K562 (cell line): Measurements from ENCODE around the gene MPDU1. TPM values are rescaled to one million over a fixed set of nuclear protein-coding genes. Genes with fewer than 3 reads are reported as not detected.

Source experiments
- CBFA2T3 ChIP-seq: fragments of 450-650 bp; IDR thresholded peaks from 2 replicates; pipeline ENCODE4 v1.6.1; 2017
- CHAMP1 ChIP-seq: fragments of 450-650 bp; IDR thresholded peaks from 2 replicates; pipeline ENCODE4 v1.6.1; 2016; ENCODE audit warnings: mild to moderate bottlenecking
- ETV6 ChIP-seq, 3 experiments: fragments of 150-350 bp in 1 of 3; sonication (generic) in 1 of 3; formaldehyde crosslinking in 1 of 3; IDR thresholded peaks; 2 replicates each; pipeline versions ENCODE4 v1.6.1 to v1.8.0; 2014 to 2022; ENCODE audit warnings: borderline replicate concordance in 2 of 3, low read depth in 2 of 3, antibody characterized with exemption in 1 of 3, low read length in 1 of 3, mild to moderate bottlenecking in 1 of 3, missing genetic modification reagents in 1 of 3
- KAT2B ChIP-seq: IDR thresholded peaks from one replicate; pipeline ENCODE4 v1.6.1; 2012; ENCODE audit warnings: low read depth, mild to moderate bottlenecking, control low read depth, inconsistent platforms, low read length, moderate library complexity
- KLF16 ChIP-seq: IDR thresholded peaks from 2 replicates; pipeline ENCODE4 v1.6.1; 2016; ENCODE audit warnings: antibody characterized with exemption
- MLLT1 ChIP-seq, 2 experiments: fragments of 450-650 bp; IDR thresholded peaks; 2 replicates each; pipeline ENCODE4 v1.6.1; 2016
- MNT ChIP-seq, 2 experiments: fragments of 450-650 bp; conservative IDR thresholded peaks; 2 replicates each; pipeline ENCODE4 v1.6.1; 2017; ENCODE audit warnings: mild to moderate bottlenecking in 2 of 2, moderate library complexity in 2 of 2
- PHF8 ChIP-seq: fragments of 200-600 bp; sonication (generic); IDR thresholded peaks from 2 replicates; pipeline ENCODE4 v1.6.1; 2012; ENCODE audit warnings: mixed run types, mild to moderate bottlenecking, inconsistent platforms, low read length, moderate library complexity, borderline replicate concordance
- POLR2G ChIP-seq: fragments of 200-400 bp; formaldehyde crosslinking; IDR thresholded peaks from 2 replicates; pipeline ENCODE4 v1.6.1; 2017; ENCODE audit warnings: low read depth, mild to moderate bottlenecking, antibody characterized with exemption, low read length, moderate library complexity
- RBFOX2 ChIP-seq: fragments of 200-400 bp; formaldehyde crosslinking; IDR thresholded peaks from 2 replicates; pipeline ENCODE4 v1.6.1; 2017; ENCODE audit warnings: low read depth, mild to moderate bottlenecking, low read length, moderate library complexity
- SIN3A ChIP-seq, 2 experiments: fragments of 150-350 bp in 1 of 2; IDR thresholded peaks; 2 replicates each; pipeline ENCODE4 v1.6.1; 2011 to 2016; ENCODE audit warnings: borderline replicate concordance in 2 of 2, low read depth in 2 of 2, low read length in 2 of 2, mild to moderate bottlenecking in 2 of 2, moderate library complexity in 2 of 2; ENCODE audit not compliant: control insufficient read depth in 1 of 2
- SMARCC2 ChIP-seq: fragments of 450-650 bp; IDR thresholded peaks from 2 replicates; pipeline ENCODE4 v1.6.1; 2017; ENCODE audit warnings: antibody characterized with exemption, moderate library complexity, mild to moderate bottlenecking, low read depth
- TBL1XR1 ChIP-seq, 2 experiments: IDR thresholded peaks; 2 replicates each; pipeline ENCODE4 v1.6.1; 2012; ENCODE audit warnings: improper control_type of control experiment in 2 of 2, low read length in 2 of 2, mild to moderate bottlenecking in 1 of 2
- ZBTB1 ChIP-seq: sonication (generic); formaldehyde crosslinking; IDR thresholded peaks from 2 replicates; pipeline ENCODE4 v1.8.1; 2023; ENCODE audit warnings: missing genetic modification reagents, low read depth, mild to moderate bottlenecking, borderline replicate concordance
- ZNF121 ChIP-seq: sonication (generic); formaldehyde crosslinking; conservative IDR thresholded peaks from 2 replicates; pipeline ENCODE4 v1.8.0; 2022; ENCODE audit warnings: missing genetic modification reagents
- ZNF124 ChIP-seq: sonication (generic); formaldehyde crosslinking; IDR thresholded peaks from 2 replicates; pipeline ENCODE4 v1.8.1; 2022; ENCODE audit warnings: missing genetic modification reagents
- ZNF212 ChIP-seq: fragments of 450-650 bp; formaldehyde crosslinking; IDR thresholded peaks from 2 replicates; pipeline ENCODE4 v1.4.0; 2020; ENCODE audit warnings: mild to moderate bottlenecking
- polyA plus RNA-seq, 8 experiments: library from polyadenylated mRNA; depleted of rRNA in 4 of 8; stranded (reverse) in 5 of 8; unstranded in 3 of 8; fragments of >200 nt; fragmentation: Nextera tagmentation in 2 of 8; fragmentation: Illumina TruSeq in 1 of 8; extraction: Ambion mirVana in 2 of 8; extraction: Trizol in 1 of 8; gene quantifications; 2 replicates each; pipeline versions ENCODE4 v1.2.1 to v1.2.3, GENCODE V29; 2011 to 2014; ENCODE audit warnings: inconsistent platforms in 1 of 8, missing spikeins in 1 of 8
- total RNA-seq, 7 experiments: library from RNA; depleted of rRNA in 6 of 7; stranded (reverse); fragments of >200 nt in 6 of 7; fragmentation: Illumina TruSeq in 2 of 7; extraction: Trizol in 2 of 7; gene quantifications; 2 replicates each; pipeline versions ENCODE4 v1.2.1 to v1.2.3, GENCODE V29; 2011 to 2021; ENCODE audit warnings: low replicate concordance in 1 of 7

The MPDU1 gene
- total and polyA plus RNA-seq, 9 of the 15 experiments (the other 6 are each of a cell fraction or from before 2014, with no cell fraction given), result 4.9 to 179 (median 77.1) TPM

- TF ChIP-seq MLLT1 (IDR thresholded peaks at IDR 0.05) (no peak), SIN3A (IDR thresholded peaks at IDR 0.05; ENCODE audit: borderline replicate concordance in 2 of 2, control insufficient read depth in 1 of 2, low read depth in 2 of 2, low read length in 2 of 2) (peak in 1 of 2 experiments; percentile 39; a peak in 1 of 4 replicates), CBFA2T3 (peak; percentile 68), SMARCC2 (no peak), ZNF121 (0 out of 2 replicates have a peak, but pooled peaks have one; percentile 9), ZNF124 (CRISPR knock-in tag) (no peak), CHAMP1 (no peak), RBFOX2 (peak; percentile 61), MNT (conservative IDR thresholded peaks at IDR 0.05) (no peak; a peak in 1 of 4 replicates), KLF16 (peak; percentile 75; the same call in 1 of the 2 replicates), PHF8 (peak; percentile 52; the same call in 1 of the 2 replicates), KAT2B (no peak), ZBTB1 (peak; percentile 91; the same call in 1 of the 2 replicates), TBL1XR1 (IDR thresholded peaks at IDR 0.05; ENCODE audit: low read length in 2 of 2) (peak in 1 of 2 experiments; percentile 63; a peak in 1 of 4 replicates), ZNF212 (no peak), POLR2G (peak; percentile 69), ETV6 (IDR thresholded peaks at IDR 0.05; ENCODE audit: borderline replicate concordance in 1 of 2, low read depth in 2 of 2, low read length in 1 of 2) (no peak), ETV6 (CRISPR knock-in tag; IDR thresholded peaks at IDR 0.05; ENCODE audit: borderline replicate concordance) (no peak)
Observed at GRCh38 chr17:7627250-7628121, 43.8 kb downstream of the MPDU1 start, which contains the start of gene SAT2 (continued).
